Activated CD8-positive, alpha-beta memory T cell treated with anti-CD3 and anti-CD28 coated beads, Interleukin-2, amount 50 U/mL, for 48 hours (primary cell): ENCODE data around the gene EDN1.
"Not testable (repeated sequence)": the region's sequence is repeated elsewhere in the genome, so short reads cannot be mapped to it uniquely, and the experiment has no call there.

Experiments
- DNase-seq: peaks from one replicate; pipeline ENCODE4 v3.0.0-alpha.2; 2020

EDN1 gene

GRCh38 chr6:12295558-12296254 lies 5.5 kb downstream of the EDN1 start:
- no peak for DNase-seq

GRCh38 chr6:12296255-12296573 lies 6.1 kb downstream of the EDN1 start:
- no peak for DNase-seq

DNA sequence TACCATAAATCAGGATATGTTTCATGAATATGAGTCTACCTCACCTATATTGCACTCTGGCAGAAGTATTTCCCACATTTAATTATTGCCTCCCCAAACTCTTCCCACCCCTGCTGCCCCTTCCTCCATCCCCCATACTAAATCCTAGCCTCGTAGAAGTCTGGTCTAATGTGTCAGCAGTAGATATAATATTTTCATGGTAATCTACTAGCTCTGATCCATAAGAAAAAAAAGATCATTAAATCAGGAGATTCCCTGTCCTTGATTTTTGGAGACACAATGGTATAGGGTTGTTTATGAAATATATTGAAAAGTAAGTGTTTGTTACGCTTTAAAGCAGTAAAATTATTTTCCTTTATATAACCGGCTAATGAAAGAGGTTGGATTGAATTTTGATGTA lies 6.4 kb downstream of the EDN1 start:
- DNase-seq: no peak

GRCh38 chr6:12297363-12298016 lies 7.3 kb downstream of the EDN1 start:
- DNase-seq: no peak

DNA sequence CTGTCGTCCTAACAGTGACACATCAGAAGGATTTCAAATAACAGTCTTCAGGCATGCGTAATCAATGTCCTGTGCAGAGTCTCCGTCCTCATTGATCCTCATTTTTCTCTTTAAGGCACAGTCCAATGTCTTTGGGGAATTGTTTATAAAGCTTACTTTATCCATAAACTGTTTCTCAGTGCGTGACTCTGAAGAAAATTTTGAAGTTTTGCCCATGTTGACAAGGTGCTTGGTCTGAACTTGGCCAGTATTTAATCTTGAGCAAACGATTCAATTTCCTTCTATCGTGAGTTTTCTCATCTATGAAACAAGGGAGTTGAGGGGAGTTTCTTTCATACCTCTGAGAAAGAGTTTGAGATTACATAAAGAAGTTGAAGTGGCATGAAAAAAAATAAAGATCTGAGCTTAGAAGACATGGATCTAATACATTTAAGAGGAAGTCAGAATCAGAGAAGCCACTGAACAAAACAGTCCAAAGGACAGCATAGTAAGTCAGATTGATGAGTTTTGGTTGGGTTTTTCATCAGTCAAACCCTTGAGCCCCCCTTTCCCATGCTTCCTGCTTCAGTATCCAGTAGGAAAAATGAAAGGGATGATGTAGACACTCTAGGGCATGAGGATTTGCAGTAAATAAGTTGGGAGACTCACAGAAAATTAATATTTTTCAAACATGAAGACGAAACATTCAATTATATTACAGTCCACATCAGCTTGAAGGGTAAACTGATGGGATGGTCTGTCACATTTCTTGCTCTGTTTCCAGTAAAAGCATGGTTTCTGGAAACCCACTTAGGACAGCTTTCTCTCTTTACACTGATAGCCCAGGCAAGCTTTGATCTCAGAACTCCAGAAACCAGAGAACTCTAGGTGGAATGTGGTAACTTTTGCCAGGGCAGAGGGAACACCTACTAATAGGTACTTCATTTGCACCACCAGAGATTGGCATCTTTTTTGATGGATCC lies 8.1 kb downstream of the EDN1 start:
- no peak for DNase-seq

GRCh38 chr6:12298995-12299394 lies 8.8 kb downstream of the EDN1 start:
- DNase-seq: no peak

GRCh38 chr6:12301018-12301417 lies 10.9 kb downstream of the EDN1 start:
- no peak for DNase-seq

DNA sequence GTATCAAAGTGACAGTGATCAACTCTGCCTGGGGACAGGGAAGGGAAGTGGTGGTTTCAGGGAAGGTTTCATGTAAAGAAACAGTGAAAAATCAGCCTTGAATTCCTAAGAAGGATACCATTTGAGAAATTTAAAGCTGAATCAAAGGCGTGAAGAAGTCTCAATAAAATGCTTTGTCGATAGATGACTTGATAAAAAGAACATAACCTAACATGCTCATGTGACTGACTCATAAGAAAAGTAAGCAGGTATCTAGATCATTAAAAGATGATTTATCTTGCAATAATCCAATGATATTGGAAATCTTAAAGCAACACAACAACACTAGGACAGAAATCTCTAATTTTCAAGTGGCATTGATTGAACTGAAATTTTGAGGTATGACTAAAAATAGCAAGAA lies 14.3 kb downstream of the EDN1 start:
- no peak for DNase-seq

- no peak for DNase-seq
Observed at GRCh38 chr6:12309070-12309469, 18.9 kb downstream of the EDN1 start.

DNA sequence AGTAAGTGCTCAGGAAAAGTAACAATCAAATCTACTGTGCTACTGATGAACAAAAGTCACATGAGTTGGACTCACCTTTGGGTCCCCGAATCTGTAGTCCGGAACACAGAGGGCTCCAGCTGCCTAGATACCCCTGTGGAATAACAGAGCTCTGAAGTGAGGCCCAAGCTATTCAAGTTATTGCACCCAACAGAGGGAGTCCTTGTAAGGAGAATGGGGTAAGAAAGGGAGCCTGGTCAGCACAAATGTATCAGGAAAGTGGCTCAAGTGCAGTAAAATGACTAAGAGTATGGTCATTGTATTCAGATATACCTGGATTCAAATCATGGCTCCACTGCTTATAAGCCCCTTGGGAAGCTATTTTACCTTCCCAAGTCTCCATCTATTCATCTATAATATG lies 20.9 kb downstream of the EDN1 start:
- DNase-seq: no peak

GRCh38 chr6:12312736-12313135 lies 22.6 kb downstream of the EDN1 start:
- DNase-seq: no peak

- no peak for DNase-seq
Observed at GRCh38 chr6:12313306-12313991, 23.3 kb downstream of the EDN1 start.

DNA sequence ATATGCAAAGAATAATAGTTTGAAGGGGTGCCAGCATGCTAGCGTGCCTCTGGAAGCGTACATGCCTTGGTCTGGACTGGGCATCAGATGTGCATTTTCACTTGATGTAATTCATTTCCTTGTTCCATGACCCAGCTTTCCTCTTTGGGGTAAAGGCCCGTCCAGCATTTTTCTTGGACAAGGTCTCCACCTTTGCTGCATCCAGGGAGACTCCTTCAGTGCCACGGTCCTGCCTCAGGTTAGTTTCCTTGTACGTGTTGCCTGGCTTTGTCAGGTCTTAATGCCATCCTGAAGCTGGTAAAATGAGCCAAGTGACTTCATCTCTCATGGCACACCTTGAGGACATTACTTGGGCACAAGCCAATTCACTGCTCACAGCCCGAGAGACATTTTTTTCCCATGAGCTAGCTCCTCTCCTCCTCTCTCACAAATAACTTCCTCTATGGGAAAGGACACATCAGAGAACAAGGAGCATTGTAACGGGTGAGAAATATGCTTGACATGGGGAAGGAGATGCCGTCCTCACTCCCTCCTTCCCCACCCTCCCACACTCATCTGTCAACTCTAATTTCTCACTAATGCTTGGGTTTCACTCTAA lies 23.9 kb downstream of the EDN1 start:
- DNase-seq: no peak

- DNase-seq: no peak
Observed at GRCh38 chr6:12314751-12315150, 24.6 kb downstream of the EDN1 start.

DNA sequence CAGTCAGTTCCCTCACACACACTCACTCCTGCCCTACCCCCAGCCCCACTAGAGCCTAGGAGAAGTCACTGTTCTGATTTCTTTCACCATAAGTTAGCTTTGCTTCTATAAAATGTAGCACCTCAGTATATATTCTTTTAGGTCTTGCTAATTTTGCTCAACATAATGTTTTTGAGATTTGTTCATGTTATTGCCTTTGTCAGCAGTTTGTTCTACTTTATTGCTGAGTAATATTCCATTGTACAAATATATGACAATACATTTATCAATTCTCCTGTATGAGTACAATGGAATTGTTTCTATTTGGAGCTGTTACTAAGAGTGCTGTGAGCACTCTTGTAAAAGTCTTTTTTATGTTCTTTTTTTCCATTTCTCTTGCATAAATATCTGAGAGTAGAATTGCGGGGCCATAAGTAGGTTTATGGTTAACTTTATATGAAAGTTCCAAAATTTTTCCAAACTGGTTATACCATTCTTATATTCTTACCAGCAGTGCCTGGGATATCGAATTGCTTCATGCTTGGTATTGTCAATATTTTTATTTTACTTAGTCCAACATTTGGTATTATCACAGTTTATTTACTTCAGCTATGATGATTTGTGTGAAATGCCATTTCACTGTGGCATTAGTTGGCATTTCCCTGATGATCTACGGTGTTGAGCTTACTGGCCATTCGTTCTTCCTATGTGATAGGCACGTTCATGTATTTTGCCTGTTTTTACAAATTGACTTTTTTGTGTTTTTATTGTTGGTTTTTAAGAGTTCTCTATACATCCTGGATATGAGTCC lies 25.3 kb downstream of the EDN1 start:
- DNase-seq: no peak

DNA sequence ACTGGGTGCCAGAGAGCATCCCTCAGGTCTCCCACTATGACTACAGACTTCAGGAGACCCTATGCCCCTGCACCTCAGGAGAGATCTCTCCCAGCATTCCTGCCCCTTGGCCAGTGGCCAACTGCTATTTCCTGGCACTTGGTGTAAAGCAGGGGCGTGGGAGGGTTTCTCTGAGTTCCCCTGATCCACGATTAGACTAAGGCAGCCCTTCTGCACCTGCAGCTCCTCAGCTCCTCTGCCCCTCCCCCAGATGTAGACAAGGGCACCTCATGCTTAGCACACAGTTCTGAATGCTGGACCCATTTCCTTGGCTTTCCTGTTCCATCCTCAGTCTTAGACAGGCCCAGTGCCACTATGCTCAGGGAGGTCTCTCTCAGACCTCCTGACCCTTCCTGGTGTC lies 28.6 kb downstream of the EDN1 start:
- DNase-seq: no peak

DNA sequence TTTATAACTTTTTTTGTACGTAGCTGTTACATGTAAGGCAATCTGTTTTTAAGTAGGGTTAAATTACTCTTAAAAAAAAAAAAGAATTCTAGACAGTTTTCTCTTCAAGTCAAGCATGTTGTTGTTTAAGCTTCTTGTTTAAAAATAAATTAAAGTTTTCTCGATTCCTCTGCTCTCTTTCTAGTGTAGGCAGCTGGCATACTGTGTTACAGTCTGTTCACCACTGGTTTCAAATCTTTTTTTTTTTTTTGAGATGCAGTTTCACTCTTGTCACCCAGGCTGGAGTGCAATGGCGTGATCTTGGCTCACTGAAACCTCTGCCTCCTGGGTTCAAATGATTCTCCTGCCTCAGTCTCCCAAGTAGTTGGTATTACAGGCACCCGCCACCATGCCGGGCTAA lies 29.9 kb downstream of the EDN1 start:
- DNase-seq: not testable (repeated sequence)

DNA sequence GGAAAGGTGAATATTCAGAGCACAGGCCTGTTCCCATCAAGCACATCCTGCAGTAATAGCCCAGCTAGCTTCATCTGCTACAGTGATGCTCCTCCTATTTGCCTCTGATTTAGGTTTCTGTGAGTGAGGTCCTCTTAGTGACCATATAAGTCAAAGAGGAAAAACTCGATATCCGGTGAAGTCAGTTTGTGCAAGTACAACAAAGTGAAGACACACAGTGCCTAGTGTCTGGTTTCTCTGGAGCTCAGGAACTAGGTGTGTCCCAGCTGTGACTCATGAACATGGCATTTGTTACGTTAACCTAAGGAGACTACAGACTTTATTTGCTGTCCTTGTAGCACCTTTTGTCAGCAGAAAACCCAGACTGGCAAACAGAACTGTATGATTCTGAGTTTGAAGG lies 33.9 kb downstream of the EDN1 start:
- DNase-seq: no peak

DNA sequence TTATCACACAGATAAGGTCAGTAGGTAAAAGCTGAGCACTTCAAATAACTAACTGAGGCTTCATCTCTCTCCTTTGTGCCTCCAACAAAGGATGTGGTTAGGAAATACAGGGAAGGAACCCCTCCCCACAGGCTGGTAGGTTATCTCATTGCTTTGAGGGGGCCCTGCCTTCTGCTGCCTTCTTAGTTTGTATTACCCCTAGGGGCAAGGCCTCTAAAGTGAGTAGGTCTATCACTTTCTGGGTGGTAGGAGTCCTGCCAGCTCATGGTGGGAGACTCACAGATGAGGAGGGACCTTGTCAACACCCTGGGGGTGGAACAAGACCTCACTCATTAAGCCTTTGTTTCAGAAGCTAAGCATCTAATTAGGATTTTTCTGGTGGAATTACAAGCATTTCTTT lies 34.6 kb downstream of the EDN1 start:
- DNase-seq: no peak

DNA sequence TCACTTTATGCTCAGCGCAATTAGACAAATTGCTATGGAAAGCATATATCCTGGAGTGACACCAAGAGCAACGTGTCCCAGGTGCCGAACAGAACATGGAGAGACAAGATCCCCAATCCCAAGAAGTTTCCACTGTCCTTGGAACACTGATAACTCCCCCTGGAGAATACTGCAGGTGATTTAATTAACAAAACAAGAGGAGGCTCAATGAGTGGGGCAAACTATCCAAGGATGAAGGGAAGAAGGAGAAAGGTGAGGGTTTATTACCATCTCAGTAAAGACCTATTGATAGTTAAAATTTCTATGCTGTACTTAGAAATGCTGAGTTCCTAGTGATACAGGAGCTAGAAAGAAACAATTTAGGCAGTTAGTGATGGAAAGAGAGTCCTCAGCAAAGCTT lies 35.7 kb downstream of the EDN1 start:
- DNase-seq: no peak

DNA sequence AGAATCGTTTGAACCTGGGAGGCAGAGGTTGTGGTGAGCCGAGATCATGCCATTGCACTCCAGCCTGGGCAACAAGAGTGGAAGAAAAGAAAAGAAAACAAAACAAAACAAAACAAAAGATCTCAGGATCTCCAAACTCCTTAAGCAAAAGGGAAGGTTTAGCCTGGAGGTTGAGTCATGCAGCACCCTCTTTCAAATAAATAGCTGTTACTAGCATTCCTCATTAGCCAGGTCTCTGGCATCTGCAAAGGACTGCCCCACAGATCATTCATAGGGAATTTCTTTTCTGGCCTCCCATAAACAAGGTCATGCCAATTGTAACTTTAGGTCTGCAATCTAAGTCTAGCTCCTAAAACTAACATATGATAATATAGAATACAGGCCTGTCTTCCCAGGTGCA lies 37.2 kb downstream of the EDN1 start:
- no peak for DNase-seq

DNA sequence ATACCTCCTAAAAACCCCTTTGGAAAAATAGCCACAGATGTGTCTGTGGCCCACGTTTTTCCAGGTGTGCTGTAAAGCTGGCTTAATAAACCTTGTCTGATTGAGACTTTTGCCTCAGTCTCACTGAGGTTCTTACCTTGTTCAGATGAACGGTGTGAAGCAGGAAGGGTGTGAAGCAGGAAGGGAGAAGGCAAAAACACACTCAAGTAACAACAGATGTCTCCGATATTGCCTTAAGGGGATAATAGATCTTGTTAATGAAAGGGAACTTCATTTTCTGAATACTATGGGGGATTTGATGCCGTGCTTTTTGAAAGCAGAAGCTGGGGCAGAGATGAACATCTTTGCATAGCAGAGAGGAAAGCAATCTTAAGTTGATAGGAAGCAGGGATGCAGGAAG lies 37.8 kb downstream of the EDN1 start:
- DNase-seq: no peak
